ENCODE measurements around the gene AGTPBP1.

AGTPBP1 gene

DNA sequence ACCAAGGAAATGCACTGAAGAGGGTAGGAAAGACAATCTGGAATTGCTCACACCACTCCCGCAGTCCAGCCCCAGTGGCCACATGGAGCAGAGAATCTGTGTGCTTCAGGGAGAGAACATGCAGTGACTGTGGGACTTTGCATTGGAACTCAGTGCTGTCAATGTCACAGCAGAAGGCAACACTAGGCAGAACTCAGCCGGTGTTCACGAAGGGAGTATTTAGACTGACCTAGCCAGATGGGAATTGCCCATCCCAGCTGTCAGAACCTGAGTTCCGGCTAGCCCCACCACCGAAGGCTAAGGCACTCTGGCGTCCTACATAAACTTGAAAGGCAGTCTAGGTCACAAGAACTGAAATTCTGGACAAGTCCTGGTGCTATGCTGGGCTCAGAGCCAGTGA is 139.0 kb downstream of the AGTPBP1 start:
- H3K27ac ChIP-seq (ENCODE audit: low read length) = no peak overlapping the region
- H3F3A ChIP-seq (ENCODE audit: insufficient read depth, low read length) = no peaks in the 10 kb centered on the region
- no peak for TF ChIP-seq EZH2phosphoT487 (IDR thresholded peaks at IDR 0.05; ENCODE audit: low read length)
- no peak for TF ChIP-seq EZH2 (optimal IDR thresholded peaks at IDR 0.05; ENCODE audit: low read depth, low read length)
- no peaks in the 10 kb centered on the region for H3K4me1 ChIP-seq (ENCODE audit: low read length)
- H3K9me3 ChIP-seq (replicated peaks; ENCODE audit: insufficient read depth, low read length) = no peaks in the 10 kb centered on the region
- DNase-seq = no peak
- H3K4me2 ChIP-seq (ENCODE audit: low read depth, low read length) = no peak overlapping the region
- no peaks in the 10 kb centered on the region for H3K79me2 ChIP-seq (ENCODE audit: low read length)
- no peak overlapping the region for H2AFZ ChIP-seq (ENCODE audit: low read length)
- no peak overlapping the region for H3K9ac ChIP-seq (ENCODE audit: low read length)
- no peaks in the 10 kb centered on the region for H3K36me3 ChIP-seq (replicated peaks; ENCODE audit: insufficient read depth, low read length)
- no peaks in the 10 kb centered on the region for H4K20me1 ChIP-seq (ENCODE audit: insufficient read depth, low read length)
- H3K4me3 ChIP-seq (ENCODE audit: low read length) = no peak overlapping the region
- H3K27me3 ChIP-seq (replicated peaks; ENCODE audit: insufficient read depth, low read length) = no peaks in the 10 kb centered on the region
- no peaks in the 10 kb centered on the region for H3K9me2 ChIP-seq (replicated peaks; ENCODE audit: insufficient read depth, low read length)

GRCh38 chr9:85600675-85601263 is 141.0 kb downstream of the AGTPBP1 start:
- Histone ChIP-seq H3K4me1 (ENCODE audit: low read length) (no peaks in the 10 kb centered on the region), H3K9ac (ENCODE audit: low read length) (no peak overlapping the region)
- TF ChIP-seq EZH2phosphoT487 (IDR thresholded peaks at IDR 0.05; ENCODE audit: low read length) (no peak), EZH2 (optimal IDR thresholded peaks at IDR 0.05; ENCODE audit: low read depth, low read length) (no peak)
- TF ChIP-seq, protein P1, sequence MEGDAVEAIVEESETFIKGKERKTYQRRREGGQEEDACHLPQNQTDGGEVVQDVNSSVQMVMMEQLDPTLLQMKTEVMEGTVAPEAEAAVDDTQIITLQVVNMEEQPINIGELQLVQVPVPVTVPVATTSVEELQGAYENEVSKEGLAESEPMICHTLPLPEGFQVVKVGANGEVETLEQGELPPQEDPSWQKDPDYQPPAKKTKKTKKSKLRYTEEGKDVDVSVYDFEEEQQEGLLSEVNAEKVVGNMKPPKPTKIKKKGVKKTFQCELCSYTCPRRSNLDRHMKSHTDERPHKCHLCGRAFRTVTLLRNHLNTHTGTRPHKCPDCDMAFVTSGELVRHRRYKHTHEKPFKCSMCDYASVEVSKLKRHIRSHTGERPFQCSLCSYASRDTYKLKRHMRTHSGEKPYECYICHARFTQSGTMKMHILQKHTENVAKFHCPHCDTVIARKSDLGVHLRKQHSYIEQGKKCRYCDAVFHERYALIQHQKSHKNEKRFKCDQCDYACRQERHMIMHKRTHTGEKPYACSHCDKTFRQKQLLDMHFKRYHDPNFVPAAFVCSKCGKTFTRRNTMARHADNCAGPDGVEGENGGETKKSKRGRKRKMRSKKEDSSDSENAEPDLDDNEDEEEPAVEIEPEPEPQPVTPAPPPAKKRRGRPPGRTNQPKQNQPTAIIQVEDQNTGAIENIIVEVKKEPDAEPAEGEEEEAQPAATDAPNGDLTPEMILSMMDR (IDR thresholded peaks at IDR 0.05; ENCODE audit: low read length) = no peak

GRCh38 chr9:85599540-85600105 is 142.1 kb downstream of the AGTPBP1 start:
- TF ChIP-seq, protein P1 (IDR thresholded peaks at IDR 0.05; ENCODE audit: low read length) = no peak
- TF ChIP-seq EZH2 (optimal IDR thresholded peaks at IDR 0.05; ENCODE audit: low read depth, low read length) (no peak), EZH2phosphoT487 (IDR thresholded peaks at IDR 0.05; ENCODE audit: low read length) (no peak)
- no peaks in the 10 kb centered on the region for H3F3A ChIP-seq (ENCODE audit: insufficient read depth, low read length)
- H3K79me2 ChIP-seq (ENCODE audit: low read length) = no peaks in the 10 kb centered on the region
- H3K4me2 ChIP-seq (ENCODE audit: low read depth, low read length) = no peak overlapping the region
- no peaks in the 10 kb centered on the region for H3K36me3 ChIP-seq (replicated peaks; ENCODE audit: insufficient read depth, low read length)
- H3K4me1 ChIP-seq (ENCODE audit: low read length) = no peaks in the 10 kb centered on the region
- H3K27me3 ChIP-seq (replicated peaks; ENCODE audit: insufficient read depth, low read length) = no peaks in the 10 kb centered on the region
- H3K27ac ChIP-seq (ENCODE audit: low read length) = no peak overlapping the region
- no peaks in the 10 kb centered on the region for H4K20me1 ChIP-seq (ENCODE audit: insufficient read depth, low read length)
- no peaks in the 10 kb centered on the region for H3K9me2 ChIP-seq (replicated peaks; ENCODE audit: insufficient read depth, low read length)
- no peaks in the 10 kb centered on the region for H3K9me3 ChIP-seq (replicated peaks; ENCODE audit: insufficient read depth, low read length)
- H3K4me3 ChIP-seq (ENCODE audit: low read length) = no peak overlapping the region
- no peak overlapping the region for H2AFZ ChIP-seq (ENCODE audit: low read length)
- H3K9ac ChIP-seq (ENCODE audit: low read length) = no peak overlapping the region
- DNase-seq = no peak

More at GRCh38 chr9:85600675-85601263, 141.0 kb downstream of the AGTPBP1 start:
- Histone ChIP-seq H3F3A (ENCODE audit: insufficient read depth, low read length) (no peaks in the 10 kb centered on the region), H3K27me3 (replicated peaks; ENCODE audit: insufficient read depth, low read length) (no peaks in the 10 kb centered on the region), H4K20me1 (ENCODE audit: insufficient read depth, low read length) (no peaks in the 10 kb centered on the region), H3K79me2 (ENCODE audit: low read length) (no peaks in the 10 kb centered on the region), H3K4me3 (ENCODE audit: low read length) (no peak overlapping the region), H3K4me2 (ENCODE audit: low read depth, low read length) (no peak overlapping the region), H3K27ac (ENCODE audit: low read length) (no peak overlapping the region), H2AFZ (ENCODE audit: low read length) (no peak overlapping the region), H3K9me2 (replicated peaks; ENCODE audit: insufficient read depth, low read length) (no peaks in the 10 kb centered on the region), H3K36me3 (replicated peaks; ENCODE audit: insufficient read depth, low read length) (no peaks in the 10 kb centered on the region), H3K9me3 (replicated peaks; ENCODE audit: insufficient read depth, low read length) (no peaks in the 10 kb centered on the region)
- DNase-seq = no peak

DNA sequence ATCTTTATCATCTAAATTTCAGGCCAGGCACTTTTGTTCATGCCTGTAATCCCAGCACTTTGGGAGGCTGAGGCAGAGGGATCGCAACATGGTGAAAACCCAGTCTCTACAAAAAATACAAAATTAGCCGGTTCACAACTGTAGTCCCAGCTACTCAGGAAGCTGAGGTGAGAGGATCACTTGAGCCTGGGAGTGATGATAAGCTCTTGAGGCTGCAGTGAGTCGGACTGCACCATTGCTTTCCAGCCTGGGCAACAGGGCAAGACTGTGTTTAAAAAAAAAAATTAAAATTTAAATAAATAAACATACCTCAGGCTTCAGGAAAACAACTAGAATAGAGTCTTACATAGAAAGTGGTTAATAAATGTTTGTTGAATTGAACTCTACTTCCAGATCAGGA is 147.4 kb downstream of the AGTPBP1 start:
- Histone ChIP-seq H2AFZ (ENCODE audit: low read length) (no peak overlapping the region), H3K27ac (ENCODE audit: low read length) (no peak overlapping the region), H3K9ac (ENCODE audit: low read length) (no peak overlapping the region), H3K79me2 (ENCODE audit: low read length) (no peaks in the 10 kb centered on the region), H4K20me1 (ENCODE audit: insufficient read depth, low read length) (no peaks in the 10 kb centered on the region), H3K9me3 (replicated peaks; ENCODE audit: insufficient read depth, low read length) (no peaks in the 10 kb centered on the region), H3K9me2 (replicated peaks; ENCODE audit: insufficient read depth, low read length) (no peaks in the 10 kb centered on the region), H3K4me2 (ENCODE audit: low read depth, low read length) (no peak overlapping the region), H3K4me3 (ENCODE audit: low read length) (no peak overlapping the region), H3K27me3 (replicated peaks; ENCODE audit: insufficient read depth, low read length) (no peaks in the 10 kb centered on the region), H3F3A (ENCODE audit: insufficient read depth, low read length) (no peaks in the 10 kb centered on the region), H3K36me3 (replicated peaks; ENCODE audit: insufficient read depth, low read length) (no peaks in the 10 kb centered on the region), H3K4me1 (ENCODE audit: low read length) (peaks cover 4% of the 10 kb centered on the region; the same call in 1 of the 2 replicates)
- no peak for DNase-seq
- TF ChIP-seq, protein P1 (IDR thresholded peaks at IDR 0.05; ENCODE audit: low read length) = no peak
- TF ChIP-seq EZH2phosphoT487 (IDR thresholded peaks at IDR 0.05; ENCODE audit: low read length) = no peak
- no peak for TF ChIP-seq EZH2 (optimal IDR thresholded peaks at IDR 0.05; ENCODE audit: low read depth, low read length)

Data from MM.1S (cell line).